Right atrium auricular region (tissue), 2 donors: ENCODE data around the gene KIFC1. TPM values are rescaled to one million over a fixed set of nuclear protein-coding genes. Genes with fewer than 3 reads are reported as not detected.
"Not testable (repeated sequence)": the region's sequence is repeated elsewhere in the genome, so short reads cannot be mapped to it uniquely, and the experiment has no call there.

Experiments
- DNase-seq: peaks from one replicate; pipeline ENCODE4 v3.0.0-alpha.2; 2019; ENCODE audit warnings: low spot score
- H3K27ac ChIP-seq, 2 donors: fragments of 200-600 bp; sonication (generic); 1 replicate in 1 of 2; 2 replicates in 1 of 2; pipeline ENCODE4 v1.5.1; 2016 to 2019
- H3K27me3 ChIP-seq, 2 donors: fragments of 200-600 bp; sonication (generic); one replicate each; pipeline versions ENCODE4 v1.5.1 to v1.6.0; 2017 to 2019
- H3K36me3 ChIP-seq: fragments of 200-600 bp; sonication (generic); one replicate; pipeline ENCODE4 v1.5.1; 2016
- H3K4me1 ChIP-seq, 2 donors: fragments of 200-600 bp; sonication (generic); one replicate each; pipeline versions ENCODE4 v1.5.1 to v1.6.0; 2017 to 2019
- H3K4me3 ChIP-seq, 2 donors: fragments of 200-600 bp; sonication (generic); 1 replicate in 1 of 2; 2 replicates in 1 of 2; pipeline ENCODE4 v1.5.1; 2017 to 2019; ENCODE audit warnings: mild to moderate bottlenecking in 1 of 2, moderate library complexity in 1 of 2
- H3K9me3 ChIP-seq, 2 donors: fragments of 200-600 bp; sonication (generic); one replicate each; pipeline ENCODE4 v1.5.1; 2019
- total RNA-seq, 2 donors: library from RNA; depleted of rRNA; stranded (reverse); fragments of >200 nt; gene quantifications; one replicate each; pipeline ENCODE4 v1.1.0, GENCODE V29; 2016
- TF ChIP-seq, protein P1 (sequence below), 2 donors: fragments of 200-600 bp; sonication (generic); IDR thresholded peaks; one replicate each; pipeline ENCODE4 v1.5.1; 2019; ENCODE audit warnings: antibody characterized with exemption in 2 of 2

Gene KIFC1
- total RNA-seq, 2 donors from 2014 or later = 0.59 to 1.6 TPM

DNA sequence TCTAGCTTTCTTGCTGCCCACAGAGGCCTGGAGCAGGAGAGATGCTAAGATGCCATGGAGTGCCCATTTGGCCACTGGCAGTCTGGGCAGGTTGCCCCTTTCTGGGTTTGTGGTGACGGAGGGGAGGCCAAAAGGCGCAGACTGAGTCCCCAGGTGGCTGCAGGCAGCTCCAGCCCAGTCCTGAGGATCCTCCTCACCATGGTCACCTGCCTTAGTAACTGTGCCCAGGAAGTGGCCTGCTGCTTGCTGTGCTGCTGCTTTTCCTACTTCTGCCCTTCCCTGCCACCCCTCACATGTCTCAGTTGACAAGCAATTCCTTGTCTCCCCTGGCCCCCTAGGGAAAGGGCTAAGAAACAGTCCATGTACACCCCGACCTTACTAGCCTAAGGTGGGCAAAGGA lies 35.3 kb upstream of the KIFC1 start:
- H3K4me3 ChIP-seq = no peak overlapping the region
- TF ChIP-seq, protein P1, sequence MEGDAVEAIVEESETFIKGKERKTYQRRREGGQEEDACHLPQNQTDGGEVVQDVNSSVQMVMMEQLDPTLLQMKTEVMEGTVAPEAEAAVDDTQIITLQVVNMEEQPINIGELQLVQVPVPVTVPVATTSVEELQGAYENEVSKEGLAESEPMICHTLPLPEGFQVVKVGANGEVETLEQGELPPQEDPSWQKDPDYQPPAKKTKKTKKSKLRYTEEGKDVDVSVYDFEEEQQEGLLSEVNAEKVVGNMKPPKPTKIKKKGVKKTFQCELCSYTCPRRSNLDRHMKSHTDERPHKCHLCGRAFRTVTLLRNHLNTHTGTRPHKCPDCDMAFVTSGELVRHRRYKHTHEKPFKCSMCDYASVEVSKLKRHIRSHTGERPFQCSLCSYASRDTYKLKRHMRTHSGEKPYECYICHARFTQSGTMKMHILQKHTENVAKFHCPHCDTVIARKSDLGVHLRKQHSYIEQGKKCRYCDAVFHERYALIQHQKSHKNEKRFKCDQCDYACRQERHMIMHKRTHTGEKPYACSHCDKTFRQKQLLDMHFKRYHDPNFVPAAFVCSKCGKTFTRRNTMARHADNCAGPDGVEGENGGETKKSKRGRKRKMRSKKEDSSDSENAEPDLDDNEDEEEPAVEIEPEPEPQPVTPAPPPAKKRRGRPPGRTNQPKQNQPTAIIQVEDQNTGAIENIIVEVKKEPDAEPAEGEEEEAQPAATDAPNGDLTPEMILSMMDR (IDR thresholded peaks at IDR 0.05) = no peak
- H3K36me3 ChIP-seq = no peaks in the 10 kb centered on the region
- no peaks in the 10 kb centered on the region for H3K9me3 ChIP-seq
- DNase-seq = no peak
- no peaks in the 10 kb centered on the region for H3K4me1 ChIP-seq
- H3K27me3 ChIP-seq = no peaks in the 10 kb centered on the region
- no peak overlapping the region for H3K27ac ChIP-seq

DNA sequence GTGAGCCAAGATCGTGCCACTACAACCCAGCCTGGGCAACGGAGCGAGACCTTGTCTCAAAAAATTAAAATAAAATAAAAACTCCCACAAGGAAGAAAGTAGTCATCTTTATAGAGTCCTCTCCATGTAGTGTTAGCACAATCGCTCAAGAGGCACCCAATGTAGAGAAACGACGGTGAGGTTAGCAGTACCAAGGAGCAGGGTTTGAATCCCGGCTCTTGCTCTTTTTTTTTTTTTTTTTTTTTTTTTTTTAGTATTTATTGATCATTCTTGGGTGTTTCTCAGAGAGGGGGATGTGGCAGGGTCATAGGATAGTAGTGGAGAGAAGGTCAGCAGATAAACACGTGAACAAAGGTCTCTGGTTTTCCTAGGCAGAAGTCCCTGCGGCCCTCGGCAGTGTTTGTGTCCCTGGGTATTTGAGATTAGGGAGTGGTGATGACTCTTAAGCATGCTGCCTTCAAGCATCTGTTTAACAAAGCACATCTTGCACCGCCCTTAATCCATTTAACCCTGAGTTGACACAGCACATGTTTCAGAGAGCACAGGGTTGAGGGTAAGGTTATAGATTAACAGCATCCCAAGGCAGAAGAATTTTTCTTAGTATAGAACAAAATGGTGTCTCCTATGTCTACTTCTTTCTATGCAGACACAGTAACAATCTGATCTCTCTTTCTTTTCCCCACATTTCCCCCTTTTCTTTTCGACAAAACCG lies 34.3 kb upstream of the KIFC1 start:
- not testable (repeated sequence) for H3K27me3 ChIP-seq, H3K9me3 ChIP-seq, DNase-seq, H3K27ac ChIP-seq, H3K36me3 ChIP-seq, H3K4me3 ChIP-seq, H3K4me1 ChIP-seq

DNA sequence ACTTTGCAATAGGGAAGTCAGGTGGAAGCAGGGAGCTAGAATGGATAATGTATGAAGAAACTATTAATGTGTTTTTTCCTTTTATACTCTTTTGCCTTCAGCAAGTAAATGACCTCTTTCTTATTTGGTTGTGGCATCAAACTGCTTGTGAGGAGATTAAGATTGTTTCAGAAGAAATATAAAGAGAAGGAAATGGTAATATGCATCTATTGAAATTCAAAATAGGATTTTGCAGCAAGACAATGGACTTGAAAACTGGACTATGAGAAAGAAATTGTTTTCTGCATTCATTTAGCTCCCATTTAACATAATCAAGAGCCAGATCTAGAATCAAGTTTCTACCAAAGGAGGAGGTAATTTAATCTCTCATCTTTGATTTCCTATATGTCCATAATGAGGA lies 32.3 kb upstream of the KIFC1 start:
- TF ChIP-seq, protein P1 (IDR thresholded peaks at IDR 0.05) = no peak

DNA sequence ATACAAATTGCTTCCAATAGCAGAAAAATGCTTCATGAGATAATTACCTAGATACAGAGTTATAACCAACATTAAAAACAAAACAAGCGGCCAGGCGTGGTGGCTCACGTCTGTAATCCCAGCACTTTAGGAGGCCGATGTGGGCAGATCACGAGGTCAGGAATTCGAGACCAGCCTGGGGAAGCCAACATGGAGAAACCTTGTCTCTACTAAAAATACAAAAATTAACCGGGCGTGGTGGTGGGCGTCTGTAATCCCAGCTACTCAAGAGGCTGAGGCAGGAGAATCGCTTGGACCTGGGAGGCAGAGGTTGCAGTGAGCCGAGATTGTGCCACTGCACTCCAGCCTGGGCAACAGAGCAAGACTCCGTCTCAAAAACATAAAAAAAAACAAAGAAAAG lies 28.1 kb upstream of the KIFC1 start:
- not testable (repeated sequence) for H3K27ac ChIP-seq, H3K4me3 ChIP-seq, H3K36me3 ChIP-seq, DNase-seq, H3K4me1 ChIP-seq, H3K27me3 ChIP-seq, H3K9me3 ChIP-seq

More for the DNA sequence above, 32.3 kb upstream of the KIFC1 start:
- Histone ChIP-seq H3K4me3 (no peak overlapping the region), H3K4me1 (no peaks in the 10 kb centered on the region), H3K36me3 (no peaks in the 10 kb centered on the region), H3K27ac (no peak overlapping the region), H3K9me3 (no peaks in the 10 kb centered on the region), H3K27me3 (no peaks in the 10 kb centered on the region)
- DNase-seq = no peak

DNA sequence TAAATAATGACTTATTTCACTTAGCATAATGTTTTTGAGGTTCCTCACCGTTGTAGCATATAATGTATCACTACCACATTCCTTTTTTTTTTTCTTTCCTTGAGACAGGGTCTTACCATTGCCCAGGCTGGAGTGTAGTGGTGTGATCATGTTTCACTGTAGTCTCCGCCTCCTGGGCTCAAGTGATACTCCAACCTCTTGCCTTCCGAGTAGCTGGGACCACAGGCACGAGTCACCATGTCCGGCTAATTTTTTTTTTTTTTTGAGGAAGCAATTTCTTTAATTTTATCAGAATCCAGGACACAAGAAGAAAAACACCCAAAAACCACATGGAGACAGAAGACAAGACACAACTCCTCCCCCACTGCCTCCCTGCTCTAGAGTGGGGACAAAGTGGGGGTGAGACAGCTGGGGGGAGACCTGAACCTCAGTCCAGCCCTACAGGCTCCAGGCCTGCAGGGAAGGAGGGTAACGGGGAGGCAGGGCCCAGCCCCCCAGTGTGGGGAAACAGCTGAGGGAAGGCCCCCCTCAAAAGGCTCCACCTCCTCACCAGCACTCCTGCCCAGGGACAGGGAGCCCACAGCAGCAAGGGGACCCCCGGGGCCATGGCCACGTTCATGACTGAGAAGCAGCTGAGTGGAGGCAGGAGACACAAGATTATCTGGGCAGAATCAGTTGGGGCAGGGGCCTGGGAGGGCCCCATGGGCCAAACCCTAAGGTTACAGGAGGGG lies 27.0 kb upstream of the KIFC1 start:
- not testable (repeated sequence) for H3K36me3 ChIP-seq, H3K4me1 ChIP-seq, H3K9me3 ChIP-seq, DNase-seq, H3K4me3 ChIP-seq, H3K27ac ChIP-seq, H3K27me3 ChIP-seq

DNA sequence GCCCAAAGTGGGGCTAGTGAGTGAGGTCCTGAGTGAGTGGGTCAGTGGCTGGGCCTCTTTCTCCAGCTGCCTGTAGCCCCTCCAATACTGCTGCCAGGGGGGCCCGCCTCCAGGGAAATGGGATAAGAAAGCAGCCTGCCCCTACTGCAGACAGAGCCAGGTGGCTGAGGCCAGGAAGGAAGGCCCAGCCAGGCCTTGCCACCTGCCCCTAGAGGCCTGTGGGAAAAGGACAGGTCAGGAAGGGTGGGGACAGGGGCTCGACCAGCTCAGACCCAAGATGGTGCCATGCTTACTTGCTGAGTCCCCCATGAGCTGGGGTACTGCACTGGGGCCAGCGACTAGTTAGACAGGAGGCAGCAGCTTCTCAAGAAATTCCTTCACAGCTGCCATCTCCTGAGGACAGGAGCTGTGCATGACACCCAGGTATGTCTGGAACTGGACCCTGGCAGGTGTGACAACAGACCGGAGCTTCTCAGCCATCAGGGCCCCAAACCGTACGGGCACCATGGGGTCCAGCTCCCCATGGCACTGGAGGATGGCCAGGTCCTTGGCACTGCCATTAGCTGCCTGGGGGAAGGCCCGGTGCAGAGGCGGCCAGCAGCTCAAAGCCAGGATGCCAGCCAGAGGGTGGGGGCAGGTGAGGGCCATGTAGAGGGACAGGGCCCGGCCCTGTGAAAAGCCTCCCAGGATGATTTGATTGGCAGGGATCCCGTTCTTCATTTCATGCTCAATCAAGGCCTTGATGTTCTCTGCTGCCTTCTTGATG lies 26.2 kb upstream of the KIFC1 start:
- H3K9me3 ChIP-seq, H3K27ac ChIP-seq, H3K27me3 ChIP-seq, H3K4me3 ChIP-seq, DNase-seq, H3K36me3 ChIP-seq, H3K4me1 ChIP-seq: not testable (repeated sequence)

DNA sequence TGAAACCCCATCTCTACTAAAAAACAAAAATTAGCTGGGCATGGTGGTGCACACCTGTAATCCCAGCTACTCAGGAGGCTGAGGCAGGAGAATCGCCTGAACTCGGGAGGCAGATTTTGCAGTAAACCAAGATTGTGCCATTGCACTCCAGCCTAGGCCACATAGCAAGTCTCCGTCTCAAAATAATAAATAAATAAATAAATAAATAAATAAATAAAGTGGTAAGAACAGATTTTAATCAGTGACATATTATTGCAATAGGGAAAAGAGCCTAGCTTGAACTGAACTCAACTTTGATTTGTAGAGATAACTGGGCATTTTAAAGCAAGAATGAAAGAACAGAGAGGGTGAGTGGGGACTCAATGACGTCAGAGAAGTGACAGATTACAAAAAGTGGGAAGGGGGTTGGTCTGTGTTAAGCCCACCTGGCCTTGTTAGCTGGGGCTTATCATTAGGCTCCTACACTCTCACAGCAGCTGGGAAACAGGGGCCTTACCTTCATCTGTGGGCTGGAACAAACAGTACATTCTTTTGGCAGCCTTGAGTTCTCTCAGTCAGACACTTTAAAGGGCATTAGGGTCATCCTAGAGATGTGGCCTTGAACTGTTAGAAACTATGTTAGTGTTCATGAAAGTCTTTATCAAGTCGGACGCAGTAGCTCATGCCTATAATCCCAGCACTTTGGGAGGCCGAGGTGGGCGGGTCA lies 24.5 kb upstream of the KIFC1 start:
- Histone ChIP-seq H3K9me3 (no peaks in the 10 kb centered on the region), H3K36me3 (no peaks in the 10 kb centered on the region), H3K4me3 (no peak overlapping the region), H3K4me1 (no peaks in the 10 kb centered on the region), H3K27me3 (no peaks in the 10 kb centered on the region), H3K27ac (no peak overlapping the region)
- TF ChIP-seq, protein P1 (IDR thresholded peaks at IDR 0.05) = no peak
- DNase-seq = no peak

DNA sequence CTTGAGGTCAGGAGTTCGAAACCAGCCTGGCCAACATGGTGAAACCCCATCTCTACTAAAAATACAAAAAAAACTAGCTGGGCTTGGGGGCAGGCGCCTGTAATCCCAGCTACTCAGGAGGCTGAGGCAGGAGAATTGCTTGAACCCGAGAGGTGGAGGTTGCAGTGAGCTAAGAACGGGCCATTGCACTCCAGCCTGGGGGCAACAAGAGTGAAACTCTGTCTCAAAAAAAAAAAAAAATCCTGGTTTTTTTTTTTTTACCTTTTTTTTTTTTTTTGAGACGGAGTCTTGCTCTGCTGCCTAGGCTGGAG lies 24.0 kb upstream of the KIFC1 start:
- not testable (repeated sequence) for H3K4me1 ChIP-seq, H3K27me3 ChIP-seq, H3K4me3 ChIP-seq, H3K36me3 ChIP-seq, DNase-seq, H3K27ac ChIP-seq, H3K9me3 ChIP-seq

DNA sequence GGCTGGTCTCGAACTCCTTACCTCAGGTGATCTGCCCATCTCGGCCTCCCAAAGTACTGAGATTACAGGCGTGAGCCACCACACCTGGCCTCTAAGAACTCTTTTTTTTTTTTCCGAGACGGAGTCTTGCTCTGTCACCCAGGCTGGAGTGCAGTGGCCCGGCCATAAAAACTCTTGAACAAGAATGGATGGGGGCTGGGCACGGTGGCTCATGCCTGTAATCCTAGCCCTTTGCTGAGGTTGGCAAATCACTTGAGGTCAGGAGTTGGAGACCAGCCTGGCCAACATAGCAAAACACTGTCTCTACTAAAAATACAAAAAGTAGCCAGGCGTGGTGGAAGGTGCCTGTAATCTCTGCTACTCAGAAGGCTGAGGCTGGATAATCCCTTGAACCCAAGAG lies 19.7 kb upstream of the KIFC1 start:
- not testable (repeated sequence) for H3K27ac ChIP-seq, H3K36me3 ChIP-seq, H3K9me3 ChIP-seq, DNase-seq, H3K27me3 ChIP-seq, H3K4me3 ChIP-seq
- H3K4me1 ChIP-seq = peaks cover 0 to 26% of the 10 kb centered on the region in 2 donors
